ENCODE data around the gene ISOC2. TPM values are rescaled to one million over a fixed set of nuclear protein-coding genes. Genes with fewer than 3 reads are reported as not detected.

Gene ISOC2
- total RNA-seq, 1 donor from 2014 or later: 25.3 TPM

DNA sequence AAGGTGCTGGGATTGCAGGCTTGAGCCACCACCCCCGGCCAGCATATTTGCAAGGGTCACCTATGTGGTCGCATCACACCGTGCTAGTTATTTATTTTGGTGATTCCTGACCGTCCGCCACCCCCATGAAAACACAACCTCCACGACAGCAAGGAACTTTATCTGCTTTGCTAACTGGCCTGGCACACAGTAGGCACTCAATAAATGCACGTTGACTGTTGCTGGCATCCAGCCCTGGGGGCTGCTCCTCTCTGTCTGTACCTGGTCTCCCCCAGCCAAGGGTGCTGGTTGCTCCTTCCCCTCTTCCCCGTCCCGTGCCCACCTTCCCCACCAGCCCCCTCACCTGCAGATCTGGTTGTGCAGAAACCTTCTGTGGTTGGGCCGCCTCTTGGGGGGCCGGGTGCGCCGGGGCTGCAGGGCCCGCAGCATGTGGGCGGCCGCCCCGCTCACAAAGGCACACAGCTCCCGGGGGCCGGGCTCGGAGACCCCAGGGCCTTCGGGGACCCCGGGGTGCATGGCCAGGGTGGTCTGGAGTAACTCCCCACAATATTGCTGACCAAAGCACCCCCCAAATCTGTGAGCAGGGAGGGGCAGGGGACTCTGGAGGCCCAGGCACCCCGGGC, 2.7 kb upstream of the ISOC2 start:
- Histone ChIP-seq H3K36me3 (no peaks in the 10 kb centered on the region), H3K9me3 (no peaks in the 10 kb centered on the region), H3K27ac (no peak overlapping the region), H3K4me1 (peaks cover 8% of the 10 kb centered on the region), H3K4me3 (no peak overlapping the region), H3K27me3 (no peaks in the 10 kb centered on the region)
- TF ChIP-seq, protein P1, sequence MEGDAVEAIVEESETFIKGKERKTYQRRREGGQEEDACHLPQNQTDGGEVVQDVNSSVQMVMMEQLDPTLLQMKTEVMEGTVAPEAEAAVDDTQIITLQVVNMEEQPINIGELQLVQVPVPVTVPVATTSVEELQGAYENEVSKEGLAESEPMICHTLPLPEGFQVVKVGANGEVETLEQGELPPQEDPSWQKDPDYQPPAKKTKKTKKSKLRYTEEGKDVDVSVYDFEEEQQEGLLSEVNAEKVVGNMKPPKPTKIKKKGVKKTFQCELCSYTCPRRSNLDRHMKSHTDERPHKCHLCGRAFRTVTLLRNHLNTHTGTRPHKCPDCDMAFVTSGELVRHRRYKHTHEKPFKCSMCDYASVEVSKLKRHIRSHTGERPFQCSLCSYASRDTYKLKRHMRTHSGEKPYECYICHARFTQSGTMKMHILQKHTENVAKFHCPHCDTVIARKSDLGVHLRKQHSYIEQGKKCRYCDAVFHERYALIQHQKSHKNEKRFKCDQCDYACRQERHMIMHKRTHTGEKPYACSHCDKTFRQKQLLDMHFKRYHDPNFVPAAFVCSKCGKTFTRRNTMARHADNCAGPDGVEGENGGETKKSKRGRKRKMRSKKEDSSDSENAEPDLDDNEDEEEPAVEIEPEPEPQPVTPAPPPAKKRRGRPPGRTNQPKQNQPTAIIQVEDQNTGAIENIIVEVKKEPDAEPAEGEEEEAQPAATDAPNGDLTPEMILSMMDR (IDR thresholded peaks at IDR 0.05): no peak
- intact Hi-C loops (cut with DNase I): no loop called here
- ATAC-seq (no peak), DNase-seq (no peak)

DNA sequence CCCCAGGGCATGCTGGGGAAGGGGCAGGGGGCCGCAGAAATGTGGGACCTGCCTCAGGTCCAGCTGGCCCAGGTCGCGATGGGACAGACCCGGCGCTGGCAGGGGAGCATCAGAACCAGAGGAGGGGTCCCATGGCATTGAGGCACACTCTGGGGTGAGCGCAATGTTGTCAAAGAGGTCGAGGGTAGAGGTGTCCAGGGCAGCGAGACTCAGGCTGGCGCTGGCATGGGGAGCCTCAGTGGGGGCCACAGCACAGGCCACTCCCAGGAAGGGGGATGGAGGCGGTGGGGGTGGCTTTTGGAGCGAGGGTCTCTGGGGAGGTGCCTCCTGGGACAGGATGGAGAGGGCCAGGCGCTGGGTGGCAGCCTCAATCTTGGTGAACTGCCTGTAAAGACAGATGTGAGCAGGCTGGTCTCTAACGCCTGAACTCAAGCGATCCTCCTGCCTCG, 2.2 kb upstream of the ISOC2 start:
- Histone ChIP-seq H3K4me3 (no peak overlapping the region), H3K36me3 (no peaks in the 10 kb centered on the region), H3K9me3 (no peaks in the 10 kb centered on the region), H3K27ac (no peak overlapping the region), H3K27me3 (no peaks in the 10 kb centered on the region), H3K4me1 (peaks cover 8% of the 10 kb centered on the region)
- TF ChIP-seq, protein P1 (IDR thresholded peaks at IDR 0.05): no peak
- ATAC-seq (no peak), DNase-seq (no peak)
- intact Hi-C loops (cut with DNase I): no loop called here

DNA sequence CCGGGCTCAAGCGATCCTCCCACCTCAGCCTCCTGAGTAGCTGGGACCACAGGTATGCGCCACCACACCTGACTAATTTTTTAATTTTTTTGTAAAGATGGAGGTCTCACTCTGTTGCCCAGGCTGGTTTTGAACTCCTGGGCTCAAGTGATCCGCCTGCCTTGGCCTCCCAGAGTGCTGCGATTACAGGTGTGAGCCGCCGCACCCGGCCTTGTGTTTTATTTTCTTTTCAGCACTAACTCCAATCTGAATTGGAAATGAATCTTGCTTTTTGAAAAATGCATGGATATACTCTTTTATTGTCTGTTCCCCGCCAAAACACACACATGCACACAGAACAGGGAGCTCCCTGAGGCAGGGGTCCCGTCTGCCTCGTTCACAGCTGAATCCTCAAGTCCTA, 1.3 kb upstream of the ISOC2 start:
- intact Hi-C loops (cut with DNase I): no loop called here
- Histone ChIP-seq H3K27ac (no peak overlapping the region), H3K4me3 (peak overlapping the region; percentile 73), H3K36me3 (no peaks in the 10 kb centered on the region), H3K9me3 (no peaks in the 10 kb centered on the region), H3K4me1 (peaks cover 5% of the 10 kb centered on the region), H3K27me3 (no peaks in the 10 kb centered on the region)
- ATAC-seq: no peak
- no peak for DNase-seq
- TF ChIP-seq, protein P1 (IDR thresholded peaks at IDR 0.05): no peak

DNA sequence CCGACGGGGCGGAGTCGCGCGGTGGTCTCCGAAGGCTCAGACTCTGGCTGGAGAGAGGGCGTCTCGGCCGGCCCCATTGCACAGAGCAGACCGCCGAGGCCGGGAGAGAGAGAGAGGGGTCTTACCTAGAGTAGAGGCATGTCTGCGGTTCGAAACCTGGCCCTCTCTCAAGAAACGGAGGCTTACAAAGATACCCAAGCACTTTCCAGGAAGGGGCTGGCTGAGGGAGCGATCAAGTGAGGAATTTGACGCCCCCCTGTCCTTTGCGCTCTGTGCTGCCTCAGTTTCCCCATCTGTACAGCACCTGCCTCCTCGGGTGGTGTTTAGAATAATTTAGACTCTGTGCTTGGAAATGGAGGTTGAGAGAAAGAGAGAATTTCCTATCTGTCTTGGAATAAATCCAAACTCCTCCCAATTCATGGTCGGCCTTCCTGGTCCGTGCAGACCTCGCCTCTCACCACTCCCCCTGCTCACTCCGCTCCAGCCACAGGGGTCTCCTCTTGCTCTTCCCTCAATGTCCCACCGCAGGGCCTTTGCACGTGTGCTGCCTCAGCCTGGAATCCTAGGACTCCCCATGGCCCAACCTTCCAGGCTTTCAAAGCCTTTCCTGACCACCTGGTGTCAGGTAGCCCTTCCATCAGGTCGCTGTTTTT, 658 bp upstream of the ISOC2 start:
- Histone ChIP-seq H3K4me1 (no peaks in the 10 kb centered on the region), H3K27me3 (no peaks in the 10 kb centered on the region), H3K9me3 (no peaks in the 10 kb centered on the region), H3K36me3 (no peaks in the 10 kb centered on the region), H3K27ac (peak overlapping the region; percentile 86), H3K4me3 (peak overlapping the region; percentile 73)
- TF ChIP-seq, protein P1 (IDR thresholded peaks at IDR 0.05): no peak
- intact Hi-C loops (cut with DNase I): no loop called here
- DNase-seq (no peak), ATAC-seq (no peak)

DNA sequence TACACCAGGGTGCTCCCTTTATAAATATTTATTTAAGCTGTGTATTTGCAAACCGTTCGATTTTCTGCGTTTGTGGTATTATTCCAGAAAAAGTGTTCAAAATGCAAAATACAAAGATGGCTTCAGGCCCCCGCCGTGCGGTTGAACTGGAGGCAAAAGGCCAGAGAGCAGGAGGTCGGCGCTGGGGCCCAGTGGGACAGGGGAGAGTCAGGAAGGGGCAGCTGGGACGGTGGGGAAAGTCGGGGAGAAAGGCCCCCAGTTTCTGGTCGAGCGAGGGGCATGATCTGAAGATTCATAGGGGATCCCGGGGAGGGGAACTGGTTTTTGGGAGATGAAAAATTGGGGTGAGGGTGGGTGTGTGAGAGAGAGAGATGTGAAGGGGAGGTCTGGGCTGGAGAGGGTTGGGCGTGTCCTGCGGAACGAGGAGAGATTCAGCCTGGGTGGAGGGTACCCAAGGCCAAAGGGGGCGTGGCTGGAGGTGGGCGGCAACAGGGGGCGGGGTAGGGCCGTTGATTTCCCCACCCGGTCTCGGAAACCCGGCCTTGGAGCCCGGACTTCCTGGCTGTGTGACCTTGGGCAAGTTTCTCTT, 678 bp downstream of the ISOC2 start:
- intact Hi-C loops (cut with DNase I): no loop called here
- DNase-seq (peak; percentile 84), ATAC-seq (peak; percentile 42)
- peak overlapping the region; percentile 86 for H3K27ac ChIP-seq
- H3K27me3 ChIP-seq: no peaks in the 10 kb centered on the region
- TF ChIP-seq, protein P1 (IDR thresholded peaks at IDR 0.05): no peak
- H3K4me3 ChIP-seq: peak overlapping the region; percentile 73
- no peaks in the 10 kb centered on the region for H3K36me3 ChIP-seq
- H3K9me3 ChIP-seq: no peaks in the 10 kb centered on the region
- no peaks in the 10 kb centered on the region for H3K4me1 ChIP-seq
